H1 (cell line): ENCODE results near the gene C10orf95. TPM values are rescaled to one million over a fixed set of nuclear protein-coding genes. Genes with fewer than 3 reads are reported as not detected.
A peak's percentile ranks its signal among the peaks of the same experiment; 100 is the strongest.

Source experiments
- CTCF ChIA-PET: fragments of 300-600 bp; sonication (Branson Sonifier 250); formaldehyde crosslinking; loops from one replicate; lab custom pipeline; 2021; ENCODE audit not compliant: partially characterized antibody; lab: Charles Lee
- POLR2A ChIA-PET: fragments of 300-600 bp; sonication (Branson Sonifier 250); formaldehyde crosslinking; loops from one replicate; lab custom pipeline; 2021; ENCODE audit warnings: inconsistent platforms; ENCODE audit not compliant: partially characterized antibody; lab: Charles Lee
- DNase-seq, 2 experiments: peaks; one replicate each; pipeline versions ENCODE4 v3.0.0 to v3.0.0-alpha.2; 2010 to 2022; ENCODE audit warnings: low spot score in 2 of 2, low read depth in 1 of 2, mixed read lengths in 1 of 2
- FAIRE-seq: peaks from 2 replicates; lab custom pipeline; 2011; peaks lifted over from hg19 to GRCh38; lab: Jason Lieb, UNC
- H2AFZ ChIP-seq: 2 replicates; pipeline ENCODE4 v1.8.1; 2012; ENCODE audit warnings: low read length, inconsistent platforms
- H2AK5ac ChIP-seq: 2 replicates; pipeline ENCODE4 v1.6.1; 2013; ENCODE audit warnings: low read depth, low read length
- H2BK120ac ChIP-seq: replicated peaks from 2 replicates; pipeline ENCODE3; 2013; ENCODE audit warnings: low read depth, low read length, inconsistent platforms
- H2BK12ac ChIP-seq: 2 replicates; pipeline ENCODE4 v1.6.1; 2013; ENCODE audit warnings: low read depth, low read length
- H2BK15ac ChIP-seq: 2 replicates; pipeline ENCODE4 v1.6.1; 2013; ENCODE audit warnings: low read length
- H2BK20ac ChIP-seq: 2 replicates; pipeline ENCODE4 v1.6.1; 2013; ENCODE audit warnings: low read length
- H2BK5ac ChIP-seq: 2 replicates; pipeline ENCODE4 v1.6.1; 2013; ENCODE audit warnings: low read depth, low read length
- H3K14ac ChIP-seq: 2 replicates; pipeline ENCODE4 v1.6.1; 2013; ENCODE audit warnings: inconsistent platforms; ENCODE audit not compliant: insufficient read length
- H3K18ac ChIP-seq: 2 replicates; pipeline ENCODE4 v1.6.1; 2013; ENCODE audit warnings: low read length; ENCODE audit errors: extremely low read depth
- H3K23ac ChIP-seq: 2 replicates; pipeline ENCODE4 v1.6.1; 2013; ENCODE audit warnings: inconsistent platforms; ENCODE audit not compliant: insufficient read length
- H3K23me2 ChIP-seq: 2 replicates; pipeline ENCODE4 v1.6.1; 2013; ENCODE audit warnings: low read depth, low read length
- H3K27ac ChIP-seq: 2 replicates; pipeline ENCODE4 v1.6.1; 2011; ENCODE audit warnings: low read depth, low read length, inconsistent platforms
- H3K27me3 ChIP-seq, 4 experiments: replicated peaks in 1 of 4; 1 replicate in 1 of 4; 2 replicates in 3 of 4; pipeline versions ENCODE4 v1.6.1 to v1.8.1; 2011 to 2013; ENCODE audit warnings: low read length in 3 of 4, mild to moderate bottlenecking in 3 of 4, inconsistent platforms in 2 of 4, mixed read lengths in 2 of 4, moderate library complexity in 1 of 4; ENCODE audit not compliant: control insufficient read depth in 3 of 4, insufficient read depth in 3 of 4; ENCODE audit errors: extremely low read depth in 1 of 4
- H3K36me3 ChIP-seq, 4 experiments: 2 replicates each; pipeline versions ENCODE4 v1.6.1 to v1.8.1; 2011 to 2013; ENCODE audit warnings: mild to moderate bottlenecking in 4 of 4, low read length in 3 of 4, moderate library complexity in 2 of 4, control low read depth in 1 of 4, inconsistent platforms in 1 of 4; ENCODE audit not compliant: insufficient read depth in 4 of 4, control insufficient read depth in 2 of 4
- H3K4ac ChIP-seq: replicated peaks from 2 replicates; pipeline ENCODE3; 2013; ENCODE audit warnings: low read length, low read depth, mixed read lengths, inconsistent platforms; ENCODE audit not compliant: insufficient read length
- H3K4me1 ChIP-seq, 4 experiments: replicated peaks in 1 of 4; 1 replicate in 1 of 4; 2 replicates in 3 of 4; pipeline versions ENCODE4 v1.6.1 to v1.8.1; 2011 to 2013; ENCODE audit warnings: low read length in 3 of 4, inconsistent platforms in 2 of 4, mixed read lengths in 1 of 4; ENCODE audit not compliant: insufficient read depth in 4 of 4, control insufficient read depth in 3 of 4
- H3K4me2 ChIP-seq, 2 experiments: 2 replicates each; pipeline versions ENCODE4 v1.6.1 to v1.8.1; 2011 to 2013; ENCODE audit warnings: low read depth in 2 of 2, low read length in 2 of 2, control low read depth in 1 of 2, inconsistent platforms in 1 of 2, mild to moderate bottlenecking in 1 of 2; ENCODE audit not compliant: insufficient read depth in 1 of 2
- H3K4me3 ChIP-seq, 4 experiments: fragments of 200-600, 300-600 bp in 1 of 4; sonication (generic), shearing (Covaris generic), sonication (Bioruptor Twin) in 1 of 4; 2 replicates each; pipeline versions ENCODE4 v1.5.1 to v1.8.1; 2011 to 2016; ENCODE audit warnings: low read length in 4 of 4, low read depth in 3 of 4, control low read depth in 2 of 4, inconsistent platforms in 2 of 4, mild to moderate bottlenecking in 2 of 4, mixed read lengths in 1 of 4, moderate library complexity in 1 of 4; ENCODE audit not compliant: insufficient read depth in 2 of 4; ENCODE audit errors: extremely low read depth in 1 of 4
- H3K56ac ChIP-seq: replicated peaks from 2 replicates; pipeline ENCODE3; 2013; ENCODE audit warnings: low read depth, mild to moderate bottlenecking, mixed read lengths, low read length, inconsistent platforms; ENCODE audit not compliant: insufficient read length
- H3K79me1 ChIP-seq: 2 replicates; pipeline ENCODE4 v1.6.1; 2013; ENCODE audit warnings: low read depth, low read length, control low read depth
- H3K79me2 ChIP-seq, 2 experiments: 2 replicates each; pipeline versions ENCODE4 v1.6.1 to v1.8.1; 2012 to 2013; ENCODE audit warnings: low read length in 2 of 2, mild to moderate bottlenecking in 2 of 2, inconsistent platforms in 1 of 2; ENCODE audit not compliant: insufficient read depth in 2 of 2, control insufficient read depth in 1 of 2
- H3K9ac ChIP-seq, 4 experiments: replicated peaks in 1 of 4; 1 replicate in 1 of 4; 2 replicates in 3 of 4; pipeline versions ENCODE4 v1.6.1 to v1.8.1; 2011 to 2013; ENCODE audit warnings: low read depth in 3 of 4, low read length in 3 of 4, control low read depth in 2 of 4, mild to moderate bottlenecking in 2 of 4, moderate library complexity in 2 of 4, inconsistent platforms in 1 of 4; ENCODE audit errors: extremely low read depth in 1 of 4
- H3K9me3 ChIP-seq, 2 experiments: 2 replicates each; pipeline versions ENCODE4 v1.6.1 to v1.8.1; 2012 to 2013; ENCODE audit warnings: mild to moderate bottlenecking in 2 of 2, moderate library complexity in 2 of 2, control low read depth in 1 of 2, inconsistent platforms in 1 of 2, low read depth in 1 of 2, low read length in 1 of 2, mixed read lengths in 1 of 2; ENCODE audit not compliant: insufficient read depth in 2 of 2
- H4K20me1 ChIP-seq, 2 experiments: replicated peaks in 1 of 2; 2 replicates each; pipeline versions ENCODE3 to v1.8.1; 2011 to 2013; ENCODE audit warnings: inconsistent platforms in 2 of 2, low read length in 2 of 2, mild to moderate bottlenecking in 1 of 2; ENCODE audit not compliant: insufficient read depth in 2 of 2, control insufficient read depth in 1 of 2
- H4K5ac ChIP-seq: 2 replicates; pipeline ENCODE4 v1.6.1; 2013; ENCODE audit warnings: low read length, low read depth, mixed read lengths, inconsistent platforms; ENCODE audit not compliant: insufficient read length
- H4K8ac ChIP-seq: 2 replicates; pipeline ENCODE4 v1.8.0; 2013; ENCODE audit warnings: mild to moderate bottlenecking, moderate library complexity, low read length, inconsistent platforms; ENCODE audit not compliant: insufficient read depth; ENCODE audit errors: extremely low read depth
- H4K91ac ChIP-seq: replicated peaks from 2 replicates; pipeline ENCODE3; 2013; ENCODE audit warnings: low read length, mixed read lengths, inconsistent platforms; ENCODE audit not compliant: insufficient read length
- CHD2 ChIP-seq: IDR thresholded peaks from 2 replicates; pipeline ENCODE4 v1.6.1; 2012; ENCODE audit warnings: low read length, improper control_type of control experiment
- CTBP2 ChIP-seq: IDR thresholded peaks from 2 replicates; pipeline ENCODE4 v1.7.0; 2011; ENCODE audit warnings: borderline replicate concordance, mild to moderate bottlenecking, moderate library complexity, mixed read lengths, low read length; ENCODE audit not compliant: insufficient read depth, insufficient read length
- EP300 ChIP-seq, 2 experiments: IDR thresholded peaks; 1 replicate in 1 of 2; 2 replicates in 1 of 2; pipeline ENCODE4 v1.6.1; 2011 to 2012; ENCODE audit warnings: low read depth in 2 of 2, low read length in 2 of 2, mild to moderate bottlenecking in 2 of 2, borderline replicate concordance in 1 of 2, inconsistent platforms in 1 of 2, moderate library complexity in 1 of 2
- GTF2F1 ChIP-seq: IDR thresholded peaks from 2 replicates; pipeline ENCODE4 v1.6.1; 2012; ENCODE audit warnings: low read depth, low read length, improper control_type of control experiment, borderline replicate concordance
- HDAC6 ChIP-seq: IDR thresholded peaks from one replicate; pipeline ENCODE4 v1.7.1; 2012; ENCODE audit warnings: low read depth, mild to moderate bottlenecking, inconsistent platforms, low read length, moderate library complexity
- JUND ChIP-seq: IDR thresholded peaks from 2 replicates; pipeline ENCODE4 v1.6.1; 2011; ENCODE audit warnings: mild to moderate bottlenecking, improper control_type of control experiment, low read length
- KDM4A ChIP-seq: IDR thresholded peaks from one replicate; pipeline ENCODE4 v1.7.1; 2012; ENCODE audit warnings: low read depth, mild to moderate bottlenecking, moderate library complexity, low read length, inconsistent platforms; ENCODE audit not compliant: severe bottlenecking
- PHF8 ChIP-seq: fragments of 200-600 bp; sonication (generic); conservative IDR thresholded peaks from 2 replicates; pipeline ENCODE4 v1.7.1; 2012; ENCODE audit warnings: low read depth, mild to moderate bottlenecking, inconsistent platforms, low read length, moderate library complexity
- USF2 ChIP-seq: IDR thresholded peaks from 2 replicates; pipeline ENCODE4 v1.6.1; 2011; ENCODE audit warnings: low read length, improper control_type of control experiment
- YY1 ChIP-seq: IDR thresholded peaks from 2 replicates; pipeline ENCODE4 v1.6.1; 2011; ENCODE audit warnings: low read depth, mild to moderate bottlenecking, low read length
- WGBS, 2 experiments: shearing (Covaris generic) in 1 of 2; methylation state at CpG; one replicate each; pipeline versions ENCODE4 v1.1.6 to v1.1.7; 2013 to 2015; ENCODE audit warnings: low lambda C conversion rate in 2 of 2, mixed read lengths in 2 of 2, inconsistent platforms in 1 of 2, low coverage in 1 of 2, missing lambda C conversion rate in 1 of 2; ENCODE audit not compliant: insufficient replicate concordance in 2 of 2, insufficient coverage in 1 of 2, insufficient read length in 1 of 2; ENCODE audit errors: extremely low coverage in 1 of 2, missing lambda C conversion rate in 1 of 2; 5-methylcytosine and 5-hydroxymethylcytosine counted together
- polyA plus RNA-seq, 7 experiments: library from polyadenylated mRNA; depleted of rRNA in 3 of 7; stranded (reverse) in 5 of 7; unstranded in 2 of 7; fragments of >200 nt in 5 of 7; fragments of 200-250 nt in 2 of 7; gene quantifications; 1 replicate in 5 of 7; 2 replicates in 1 of 7; 4 replicates in 1 of 7; pipeline versions ENCODE4 v1.2.1 to v1.2.3, GENCODE V29; 2011 to 2013; ENCODE audit warnings: missing spikeins in 2 of 7, mixed read lengths in 2 of 7
- total RNA-seq: library from RNA; stranded (reverse); fragmentation: NEBNext Ultra II Directional; extraction: Animal tissue kit (Norgen Biotek cat#: 25700); gene quantifications from 2 replicates; pipeline ENCODE4 v1.2.1, GENCODE V29; 2021

C10orf95 gene
- total and polyA plus RNA-seq, 2 of the 8 experiments (the other 6 are each of a cell fraction or from before 2014, with no cell fraction given), result 0.34 to 0.48 TPM

GRCh38 chr10:102421757-102422512, 29.4 kb downstream of the C10orf95 start:
- no peaks in the 10 kb centered on the region for H3K9me3 ChIP-seq
- 0 out of 2 replicates have a peak overlapping the region, but pooled peaks have one; percentile 50 for H2BK12ac ChIP-seq
- H3K18ac ChIP-seq, result peak overlapping the region; percentile 48
- H2BK15ac ChIP-seq, result 0 out of 2 replicates have a peak overlapping the region, but pooled peaks have one; percentile 16
- H2AFZ ChIP-seq, result no peak overlapping the region
- peak overlapping the region in 3 of 4 experiments; percentile 8 to 62 (median 56); a peak in 5 of 7 replicates for H3K9ac ChIP-seq
- H2AK5ac ChIP-seq, result no peak overlapping the region
- H3K56ac ChIP-seq, result peak overlapping the region; percentile 51
- H3K14ac ChIP-seq, result no peak overlapping the region
- no peaks in the 10 kb centered on the region for H3K79me1 ChIP-seq
- H3K27ac ChIP-seq, result no peak overlapping the region
- H4K5ac ChIP-seq, result no peak overlapping the region
- H2BK20ac ChIP-seq, result no peak overlapping the region
- no peaks in the 10 kb centered on the region for H3K79me2 ChIP-seq
- H4K20me1 ChIP-seq, result peaks cover 5 to 9% of the 10 kb centered on the region in 2 experiments
- WGBS, 2 experiments, result 4% methylated on average over 53 of the region's 62 CpGs; no CpG with 5 or more reads in 1 of the 2 experiments
- peak overlapping the region; percentile 74 to 92 (median 80) for H3K4me3 ChIP-seq
- peaks cover 32% of the 10 kb centered on the region for H3K23me2 ChIP-seq
- CTCF ChIA-PET, result interaction anchor here (0.7 to 9.5 kb wide), 21 partner anchors 10 to 246 kb away, joined by 3 to 78 read pairs (median 8); partner anchors contain the start of genes C10orf95 and CUEDC2
- no peak overlapping the region for H2BK120ac ChIP-seq
- no peak overlapping the region for H3K4ac ChIP-seq
- POLR2A ChIA-PET, result interaction anchor here (0.6 to 7.9 kb wide), 15 partner anchors 9 to 307 kb away, joined by 3 to 56 read pairs (median 8); partner anchors contain the start of genes C10orf95, CUEDC2 and NFKB2
- FAIRE-seq, result no peak
- DNase-seq, result peak in 1 of 2 experiments; percentile 64
- H4K8ac ChIP-seq, result peak overlapping the region; percentile 87
- peak overlapping the region; percentile 88 to 100 for H3K4me2 ChIP-seq
- H3K27me3 ChIP-seq, result no peaks in the 10 kb centered on the region
- no peak overlapping the region for H4K91ac ChIP-seq
- no peak overlapping the region for H3K23ac ChIP-seq
- peak overlapping the region; percentile 60; the same call in 1 of the 2 replicates for H2BK5ac ChIP-seq
- H3K4me1 ChIP-seq, result peaks cover 0 to 23% (median 10%) of the 10 kb centered on the region in 4 experiments; a peak in 5 of 7 replicates
- H3K36me3 ChIP-seq, result 0 out of 8 replicates have a peak, but pooled peaks cover 0 to 3% (median 0%) of the 10 kb centered on the region in 4 experiments
- TF ChIP-seq KDM4A, result no peak
- no peak for TF ChIP-seq CTBP2
- no peak for TF ChIP-seq USF2
- no peak for TF ChIP-seq YY1
- no peak for TF ChIP-seq PHF8
- no peak for TF ChIP-seq CHD2
- no peak for TF ChIP-seq EP300 (IDR thresholded peaks at IDR 0.05; ENCODE audit: borderline replicate concordance in 1 of 2, low read depth in 2 of 2, low read length in 2 of 2)
- no peak for TF ChIP-seq HDAC6
- TF ChIP-seq JUND, result no peak
- no peak for TF ChIP-seq GTF2F1
